ENCODE data around the gene SHH.
"Not testable (repeated sequence)": the region's sequence is repeated elsewhere in the genome, so short reads cannot be mapped to it uniquely, and the experiment has no call there.

Gene SHH

DNA sequence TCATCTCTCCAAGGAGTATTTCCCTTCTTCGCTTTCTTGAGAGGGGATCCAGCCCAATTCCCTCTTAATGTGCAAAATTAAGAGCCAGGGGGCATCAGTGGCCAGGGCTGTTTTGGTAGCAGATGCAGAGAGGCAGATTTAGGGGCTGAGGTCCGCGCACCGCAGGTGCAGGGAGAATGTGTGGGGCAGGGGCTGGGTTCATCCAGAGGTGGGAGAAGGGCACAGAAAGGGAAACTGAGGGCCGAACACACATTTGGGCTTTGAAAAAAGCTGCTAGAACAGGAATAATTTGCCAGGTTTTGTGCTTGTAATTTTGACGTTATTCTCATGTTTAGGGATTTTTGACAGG lies 6.5 kb upstream of the SHH start:
- FAIRE-seq = no peak

- no peak for FAIRE-seq
These were observed 6.0 kb upstream of the SHH start for GRCh38 chr7:155818154-155818819.

GRCh38 chr7:155817515-155817914 lies 5.3 kb upstream of the SHH start:
- FAIRE-seq = not testable (repeated sequence)

GRCh38 chr7:155816996-155817395 lies 4.7 kb upstream of the SHH start:
- no peak for FAIRE-seq

GRCh38 chr7:155816192-155816508 lies 3.9 kb upstream of the SHH start:
- FAIRE-seq = no peak

GRCh38 chr7:155815332-155816191 lies 3.3 kb upstream of the SHH start:
- FAIRE-seq = no peak

GRCh38 chr7:155814316-155815276 lies 2.3 kb upstream of the SHH start:
- FAIRE-seq = no peak

DNA sequence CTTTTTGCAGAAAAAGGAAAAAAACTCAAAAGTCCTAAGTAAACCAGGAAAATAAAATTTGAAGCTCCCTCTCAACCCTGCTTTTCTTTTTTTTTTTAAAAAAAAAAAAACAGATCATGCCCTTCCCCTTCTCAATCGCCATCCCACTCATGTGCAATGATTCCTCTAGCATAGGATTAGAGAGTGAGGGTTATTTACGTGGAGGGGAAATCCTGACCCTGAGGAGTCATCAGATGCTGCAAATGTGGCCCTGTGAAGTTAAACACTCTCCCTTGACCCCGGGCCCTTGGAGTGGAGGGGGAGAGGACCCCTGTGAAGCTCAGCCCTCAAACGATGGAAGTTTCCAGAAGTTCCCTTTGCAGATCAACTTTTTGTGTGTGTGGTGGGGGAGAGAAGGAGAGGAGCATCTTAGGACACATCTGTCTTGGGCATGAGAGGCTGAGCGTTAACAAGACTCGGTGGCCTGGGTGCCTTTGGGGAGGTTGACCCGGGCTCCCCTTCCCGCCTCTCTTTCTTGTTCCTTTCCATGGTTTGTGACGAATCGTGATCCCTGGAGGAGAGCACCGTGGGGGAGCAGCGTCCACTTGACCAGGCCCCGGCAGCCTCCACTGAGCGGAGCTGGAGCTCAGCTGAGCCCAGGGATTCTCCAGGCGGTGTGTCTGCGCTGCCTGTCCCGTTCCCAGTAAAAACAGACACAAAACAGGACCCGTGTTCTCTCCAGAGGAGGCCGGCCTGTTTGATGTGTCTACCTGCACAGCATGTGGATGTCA lies 1.5 kb upstream of the SHH start:
- no peak for FAIRE-seq

GRCh38 chr7:155813125-155813524 lies 862 bp upstream of the SHH start:
- FAIRE-seq = no peak

- no peak for FAIRE-seq
These were observed 736 bp downstream of the SHH start for GRCh38 chr7:155811560-155811894.

GRCh38 chr7:155810770-155811559 lies 1.3 kb downstream of the SHH start:
- no peak for FAIRE-seq

DNA sequence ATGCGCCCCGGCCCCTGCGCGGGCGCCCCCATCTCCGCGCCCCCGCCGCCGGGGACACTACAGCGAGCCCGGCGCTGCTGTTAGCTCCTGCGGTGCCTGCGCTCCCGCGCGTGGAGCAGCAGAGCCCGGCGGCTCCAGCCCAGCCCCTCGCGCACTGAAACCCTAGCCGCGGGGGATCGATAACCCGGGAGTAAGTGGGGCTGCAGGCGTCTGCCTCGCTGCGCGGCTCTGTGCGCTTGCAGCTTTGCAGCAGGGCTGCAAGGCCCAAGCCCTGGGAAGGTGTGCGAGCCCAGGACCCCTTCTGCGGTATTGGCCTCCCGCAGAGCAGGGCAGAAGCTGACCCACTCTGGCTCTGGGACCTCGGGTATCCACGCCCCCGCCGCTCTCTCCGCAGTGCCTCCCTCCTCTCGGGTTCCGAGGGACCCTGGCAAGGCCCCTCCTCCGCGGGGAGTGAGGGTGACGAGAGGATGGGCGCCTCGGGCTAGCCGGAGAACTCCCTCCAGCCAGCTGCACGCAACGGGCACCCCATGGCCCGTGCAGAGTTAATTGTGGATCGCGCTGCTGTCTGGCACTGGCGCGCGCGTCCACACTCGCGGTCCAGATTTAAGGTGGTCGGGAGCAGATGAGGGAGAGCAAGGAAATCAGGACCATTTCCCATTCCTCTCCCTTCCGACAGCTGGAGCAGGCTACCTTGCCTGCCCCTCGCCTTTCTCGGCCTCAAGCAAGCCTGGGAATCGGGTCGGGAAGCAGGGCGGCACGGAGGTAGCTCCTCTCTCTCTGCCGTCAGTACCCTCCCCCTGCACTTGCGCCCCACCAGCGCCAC lies 2.1 kb downstream of the SHH start:
- no peak for FAIRE-seq

DNA sequence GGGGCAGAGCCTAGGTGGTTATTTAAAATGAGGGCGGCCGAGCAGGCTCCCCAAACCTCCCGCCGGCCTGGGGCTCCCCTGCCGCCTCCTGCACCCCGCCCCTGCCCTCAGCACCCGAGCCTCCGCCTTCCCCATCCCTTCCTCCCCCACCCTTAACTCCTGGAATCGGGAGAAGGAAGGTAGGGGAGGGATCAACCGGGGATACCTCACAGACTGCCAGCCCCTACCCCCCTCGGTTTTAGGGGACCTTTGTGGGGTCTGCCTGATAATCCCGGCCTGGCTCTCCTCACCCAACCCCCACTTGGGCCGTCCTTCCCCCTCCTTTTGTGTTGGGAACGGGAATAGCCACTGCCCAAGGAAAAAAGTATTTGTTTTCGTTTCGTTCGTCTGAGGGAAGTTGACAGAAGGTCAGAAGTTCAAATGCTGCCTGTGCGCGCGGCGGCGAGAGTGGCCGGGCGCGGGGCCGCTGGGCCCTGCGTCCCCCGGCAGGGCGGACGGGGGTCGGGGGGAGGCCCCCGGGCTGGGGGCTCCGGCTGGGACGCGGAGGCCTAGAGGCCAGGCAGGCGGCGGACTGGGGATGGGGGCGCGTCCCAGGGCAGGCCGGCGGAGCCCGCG lies 2.8 kb downstream of the SHH start:
- no peak for FAIRE-seq

- no peak for FAIRE-seq
These were observed 3.5 kb downstream of the SHH start for GRCh38 chr7:155808549-155809331.

DNA sequence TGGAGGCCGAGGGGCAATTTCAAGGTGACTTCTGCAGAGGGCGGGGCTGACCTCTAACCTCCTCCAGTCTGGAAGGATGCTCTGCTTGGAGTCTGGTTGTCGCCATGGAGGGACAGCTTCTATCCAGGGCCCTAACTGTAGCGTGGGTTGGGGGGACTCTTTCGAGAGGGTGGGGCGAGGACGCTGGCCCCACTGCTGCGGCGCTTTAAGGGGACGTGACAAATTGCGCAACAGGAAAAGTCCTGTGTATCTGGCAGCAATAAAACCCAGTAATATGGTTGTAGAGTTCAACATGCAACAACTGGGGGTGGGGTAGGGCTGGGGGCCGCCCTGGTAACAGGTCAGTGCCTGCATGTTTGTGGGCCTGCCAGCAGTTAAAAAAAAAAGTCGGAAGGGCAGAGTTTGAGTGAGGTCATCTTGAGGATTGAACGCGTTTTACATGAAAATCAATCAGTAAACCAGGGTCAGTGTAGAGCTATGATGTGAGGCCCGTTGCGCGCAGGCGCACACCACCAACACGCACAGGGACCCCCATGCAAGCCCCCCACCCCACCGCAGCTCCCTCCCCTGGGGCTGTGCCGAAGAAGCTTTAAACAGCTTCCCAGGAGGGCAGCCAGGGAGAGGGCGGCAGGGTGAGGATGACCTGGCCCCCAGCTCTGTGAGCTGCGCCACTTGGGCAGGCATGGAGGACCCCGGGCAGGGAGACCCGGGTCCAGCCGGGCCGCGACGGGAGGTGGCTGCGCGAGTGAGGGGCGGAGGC lies 4.3 kb downstream of the SHH start:
- no peak for FAIRE-seq

DNA sequence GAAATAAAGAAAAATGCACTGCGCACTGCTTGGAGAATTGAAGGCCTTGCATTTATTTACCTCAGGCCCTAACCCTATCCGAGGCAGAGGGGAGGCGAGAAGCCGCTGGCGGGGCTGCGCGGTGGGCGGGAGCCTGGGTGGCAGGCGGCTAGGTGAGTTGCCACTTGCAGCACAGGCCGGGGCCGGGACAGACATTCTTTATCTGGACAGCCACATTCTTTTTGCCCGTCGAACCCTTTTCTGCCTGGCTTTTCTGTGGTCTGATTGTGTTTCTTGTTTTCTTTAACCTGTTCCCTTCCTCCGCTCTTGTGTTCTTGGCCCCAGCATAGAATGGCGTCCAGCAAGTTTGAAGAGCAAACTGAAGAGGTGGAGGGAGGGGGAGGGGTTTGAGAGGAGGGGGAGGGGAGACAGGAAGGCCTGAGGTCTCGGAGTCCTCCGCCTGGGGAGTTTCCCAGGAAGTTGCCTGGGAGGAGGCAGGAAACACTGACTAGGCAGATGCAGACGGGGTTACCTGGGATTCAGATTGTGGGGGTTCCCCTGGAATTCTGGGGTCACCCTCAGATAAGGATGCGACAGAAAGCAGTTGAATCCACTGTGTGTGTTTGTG lies 5.1 kb downstream of the SHH start:
- no peak for FAIRE-seq

- FAIRE-seq = no peak
These were observed 6.0 kb downstream of the SHH start for GRCh38 chr7:155806096-155806871.

- FAIRE-seq = no peak
These were observed 6.5 kb downstream of the SHH start for GRCh38 chr7:155805826-155806095.

Data from A204.1 (cell line).